IMR-90 (cell line): ENCODE results near the gene GCH1. TPM values are rescaled to one million over a fixed set of nuclear protein-coding genes. Genes with fewer than 3 reads are reported as not detected.

ENCODE experiments used
- ATAC-seq: fragments of 200-7000 bp; cut with Tn5 transposase; 2 replicates; pipeline ENCODE4 v1.9.1; 2020; ENCODE audit warnings: low read depth, mild to moderate bottlenecking, moderate library complexity
- BruUV-seq: library from RNA; stranded (reverse); fragments of 400-500 nt; replicated peaks from 2 replicates; lab custom pipeline; 2021; lab: Mats Ljungman, UMichigan
- CTCF ChIA-PET: fragments of 300-600 bp; formaldehyde crosslinking; extraction: SDS; loops from one replicate; lab custom pipeline; 2021; ENCODE audit warnings: antibody characterized with exemption; lab: Yijun Ruan, JAX
- POLR2A ChIA-PET: fragments of 300-600 bp; sonication (Branson Sonifier 250); formaldehyde crosslinking; loops from one replicate; lab custom pipeline; 2022; ENCODE audit warnings: antibody characterized with exemption; ENCODE audit not compliant: unreplicated experiment; lab: Charles Lee
- DNase-seq: peaks from one replicate; pipeline ENCODE4 v3.0.0; 2013
- H2AFZ ChIP-seq: replicated peaks from 2 replicates; pipeline ENCODE3; 2013; ENCODE audit warnings: low read length, mild to moderate bottlenecking; ENCODE audit not compliant: poor library complexity
- H2AK5ac ChIP-seq: 2 replicates; pipeline ENCODE4 v1.6.1; 2013; ENCODE audit warnings: low read depth, low read length, inconsistent platforms
- H2AK9ac ChIP-seq: replicated peaks from 2 replicates; pipeline ENCODE3; 2013; ENCODE audit warnings: mild to moderate bottlenecking, low read depth, low read length, moderate library complexity; ENCODE audit not compliant: poor library complexity
- H2BK120ac ChIP-seq: 2 replicates; pipeline ENCODE4 v1.6.1; 2013; ENCODE audit warnings: low read depth, low read length, inconsistent platforms
- H2BK15ac ChIP-seq: 3 replicates; pipeline ENCODE4 v1.6.1; 2013; ENCODE audit warnings: low read depth, low read length, inconsistent platforms
- H2BK20ac ChIP-seq: 2 replicates; pipeline ENCODE4 v1.6.1; 2013; ENCODE audit warnings: low read depth, mild to moderate bottlenecking, inconsistent platforms, low read length, moderate library complexity
- H2BK5ac ChIP-seq: 2 replicates; pipeline ENCODE4 v1.6.1; 2013; ENCODE audit warnings: mild to moderate bottlenecking, low read depth, low read length, inconsistent platforms; ENCODE audit not compliant: poor library complexity, severe bottlenecking
- H3K14ac ChIP-seq: replicated peaks from 2 replicates; pipeline ENCODE4 v1.6.1; 2013; ENCODE audit warnings: low read depth, low read length, inconsistent platforms
- H3K18ac ChIP-seq: 2 replicates; pipeline ENCODE4 v1.6.1; 2013; ENCODE audit warnings: low read depth, low read length, control low read depth
- H3K23ac ChIP-seq: 2 replicates; pipeline ENCODE4 v1.6.1; 2013; ENCODE audit warnings: low read depth, low read length, inconsistent platforms
- H3K27ac ChIP-seq: 2 replicates; pipeline ENCODE4 v1.5.1; 2013; ENCODE audit warnings: mild to moderate bottlenecking, control low read depth, low read length; ENCODE audit not compliant: insufficient read depth
- H3K27me3 ChIP-seq: 2 replicates; pipeline ENCODE4 v1.6.1; 2013; ENCODE audit warnings: low read length; ENCODE audit not compliant: control insufficient read depth, insufficient read depth
- H3K36me3 ChIP-seq: 2 replicates; pipeline ENCODE4 v1.6.1; 2013; ENCODE audit warnings: low read length, mixed read lengths; ENCODE audit not compliant: control insufficient read depth, insufficient read depth
- H3K4ac ChIP-seq: 2 replicates; pipeline ENCODE4 v1.6.1; 2013; ENCODE audit warnings: low read depth, low read length, inconsistent platforms
- H3K4me1 ChIP-seq: 2 replicates; pipeline ENCODE4 v1.6.1; 2013; ENCODE audit warnings: low read length, mixed read lengths; ENCODE audit not compliant: control insufficient read depth, insufficient read depth
- H3K4me2 ChIP-seq: 2 replicates; pipeline ENCODE4 v1.6.1; 2013; ENCODE audit warnings: low read depth, mild to moderate bottlenecking, control low read depth, low read length, moderate library complexity
- H3K4me3 ChIP-seq: 2 replicates; pipeline ENCODE4 v1.5.1; 2013; ENCODE audit warnings: low read depth, mild to moderate bottlenecking, control low read depth, low read length, moderate library complexity; ENCODE audit not compliant: insufficient read depth
- H3K56ac ChIP-seq: 2 replicates; pipeline ENCODE4 v1.6.1; 2013; ENCODE audit warnings: low read length, inconsistent platforms; ENCODE audit not compliant: insufficient read depth; ENCODE audit errors: extremely low read depth
- H3K79me1 ChIP-seq, 2 experiments: 2 replicates each; pipeline ENCODE4 v1.6.1; 2013; ENCODE audit warnings: low read length in 2 of 2, inconsistent platforms in 1 of 2, low read depth in 1 of 2
- H3K9ac ChIP-seq: 2 replicates; pipeline ENCODE4 v1.6.1; 2013; ENCODE audit warnings: low read depth, low read length, control low read depth
- H3K9me1 ChIP-seq: 2 replicates; pipeline ENCODE4 v1.6.1; 2013; ENCODE audit warnings: low read length, inconsistent platforms; ENCODE audit not compliant: insufficient read depth
- H3K9me3 ChIP-seq: 2 replicates; pipeline ENCODE4 v1.6.1; 2013; ENCODE audit warnings: low read length; ENCODE audit not compliant: control insufficient read depth, insufficient read depth
- H4K20me1 ChIP-seq: 2 replicates; pipeline ENCODE4 v1.6.1; 2013; ENCODE audit warnings: low read length, inconsistent platforms; ENCODE audit not compliant: insufficient read depth
- H4K5ac ChIP-seq: 2 replicates; pipeline ENCODE4 v1.6.1; 2013; ENCODE audit warnings: mild to moderate bottlenecking, low read depth, low read length, control low read depth
- H4K8ac ChIP-seq, 2 experiments: 2 replicates each; pipeline ENCODE4 v1.6.1; 2013; ENCODE audit warnings: low read depth in 2 of 2, low read length in 2 of 2, control low read depth in 1 of 2, inconsistent platforms in 1 of 2
- H4K91ac ChIP-seq: 2 replicates; pipeline ENCODE4 v1.6.1; 2013; ENCODE audit warnings: low read depth, low read length, inconsistent platforms; ENCODE audit not compliant: insufficient read depth
- BHLHE40 ChIP-seq: fragments of 150-350 bp; IDR thresholded peaks from 2 replicates; pipeline ENCODE4 v1.6.1; 2016; ENCODE audit warnings: mild to moderate bottlenecking, low read depth, low read length
- CEBPB ChIP-seq: IDR thresholded peaks from 2 replicates; pipeline ENCODE4 v1.6.1; 2012; ENCODE audit warnings: low read depth, low read length, improper control_type of control experiment
- RAD21 ChIP-seq: IDR thresholded peaks from 2 replicates; pipeline ENCODE4 v1.6.1; 2012; ENCODE audit warnings: low read length, improper control_type of control experiment
- WGBS, 2 experiments: methylation state at CpG; one replicate each; pipeline versions ENCODE4 v1.1.5 to v1.1.7; 2013; ENCODE audit warnings: missing lambda C conversion rate in 2 of 2; ENCODE audit not compliant: insufficient read length in 1 of 2; ENCODE audit errors: extremely low coverage in 2 of 2; 5-methylcytosine and 5-hydroxymethylcytosine counted together
- dilution Hi-C: fragments of 300-500 bp; cut with HindIII; formaldehyde crosslinking; loops from one replicate; pipeline ENCODE4 v1.14.3; 2018; ENCODE audit warnings: low sequenced_read_pairs; ENCODE audit not compliant: unreplicated experiment
- in situ Hi-C: fragments of 300-500 bp; cut with MboI; formaldehyde crosslinking; loops from 3 replicates; pipeline ENCODE4 v1.14.3; 2019; ENCODE audit warnings: low sequenced_read_pairs, inconsistent platforms, mixed read lengths
- intact Hi-C: fragments of 100-400 bp; cut with micrococcal nuclease; formaldehyde crosslinking; loops from 2 replicates; pipeline ENCODE4 v1.10.0; 2022
- polyA plus RNA-seq, 3 experiments: library from polyadenylated mRNA; depleted of rRNA; stranded (reverse); fragments of >200 nt; gene quantifications; 2 replicates each; pipeline ENCODE4 v1.2.3, GENCODE V29; 2012; ENCODE audit warnings: low replicate concordance in 1 of 3
- total RNA-seq: library from RNA; depleted of rRNA; stranded (reverse); fragments of >200 nt; gene quantifications from 2 replicates; pipeline ENCODE4 v1.2.3, GENCODE V29; 2012
- TF ChIP-seq, protein P1 (sequence below): conservative IDR thresholded peaks from 2 replicates; pipeline ENCODE4 v1.5.1; 2012; ENCODE audit warnings: mild to moderate bottlenecking, low read depth, low read length, improper control_type of control experiment
- TF ChIP-seq, protein P2 (sequence below): fragments of 150-350 bp; IDR thresholded peaks from 2 replicates; pipeline ENCODE4 v1.6.1; 2016; ENCODE audit warnings: low read depth, mild to moderate bottlenecking, low read length, moderate library complexity, borderline replicate concordance

The GCH1 gene
- total and polyA plus RNA-seq, 2 of the 4 experiments (the other 2 are of a cell fraction), result 0.54 to 0.74 TPM

DNA sequence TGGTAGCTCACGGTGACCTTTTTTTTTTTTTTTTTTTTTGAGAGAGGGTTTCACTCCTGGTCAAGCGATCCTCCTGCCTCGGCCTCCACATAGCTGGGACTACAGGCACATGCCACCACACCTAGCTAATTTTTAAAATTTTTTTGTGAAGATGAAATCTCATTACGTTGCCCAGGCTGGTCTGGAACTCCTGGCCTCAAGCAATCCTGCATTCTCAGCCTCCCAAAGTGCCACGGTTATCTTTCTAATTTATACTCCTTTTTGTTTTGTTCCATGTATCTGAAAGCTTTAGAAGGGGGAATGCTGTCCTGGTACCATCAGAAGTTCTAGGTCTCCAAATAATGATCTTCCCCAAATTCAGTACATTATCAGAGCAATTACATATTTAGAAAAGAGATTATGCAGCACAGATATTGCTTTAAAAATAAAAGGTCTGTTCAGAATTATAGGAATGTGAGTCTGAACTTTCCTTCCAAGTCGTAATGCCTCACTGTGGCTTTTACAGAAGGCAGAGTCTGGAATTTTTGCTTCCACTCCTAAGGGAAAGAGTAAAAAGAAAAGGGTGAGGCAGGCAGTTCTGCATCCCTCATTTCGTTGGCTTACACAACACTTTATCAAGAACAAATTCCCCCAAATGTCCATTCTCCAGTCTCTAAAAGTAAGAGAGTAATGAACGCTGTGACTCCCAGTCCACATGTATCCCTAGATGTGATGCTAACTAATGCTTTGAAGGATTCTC, 73.0 kb downstream of the GCH1 start:
- dilution Hi-C loops, result no loop called here
- Histone ChIP-seq H3K79me1 (no peaks in the 10 kb centered on the region), H3K23ac (no peak overlapping the region), H2BK120ac (no peak overlapping the region), H3K27ac (no peak overlapping the region), H2BK20ac (no peak overlapping the region), H3K4me2 (no peak overlapping the region), H3K27me3 (peaks cover 14% of the 10 kb centered on the region), H2AK9ac (no peak overlapping the region), H2BK15ac (no peak overlapping the region), H3K4ac (no peak overlapping the region), H4K5ac (no peak overlapping the region), H4K20me1 (no peaks in the 10 kb centered on the region), H2BK5ac (no peak overlapping the region), H3K9me3 (peaks cover 6% of the 10 kb centered on the region), H3K4me3 (no peak overlapping the region), H3K36me3 (no peaks in the 10 kb centered on the region), H3K56ac (no peak overlapping the region), H3K4me1 (no peaks in the 10 kb centered on the region), H4K8ac (no peak overlapping the region), H3K18ac (no peak overlapping the region), H3K14ac (no peak overlapping the region), H3K9ac (no peak overlapping the region), H3K9me1 (no peaks in the 10 kb centered on the region), H2AK5ac (no peak overlapping the region), H4K91ac (no peak overlapping the region), H2AFZ (no peak overlapping the region)
- WGBS, 2 experiments, result no CpG with 5 or more reads among the region's 8 CpGs
- TF ChIP-seq BHLHE40 (no peak), CEBPB (no peak), RAD21 (no peak)
- TF ChIP-seq, protein P1, sequence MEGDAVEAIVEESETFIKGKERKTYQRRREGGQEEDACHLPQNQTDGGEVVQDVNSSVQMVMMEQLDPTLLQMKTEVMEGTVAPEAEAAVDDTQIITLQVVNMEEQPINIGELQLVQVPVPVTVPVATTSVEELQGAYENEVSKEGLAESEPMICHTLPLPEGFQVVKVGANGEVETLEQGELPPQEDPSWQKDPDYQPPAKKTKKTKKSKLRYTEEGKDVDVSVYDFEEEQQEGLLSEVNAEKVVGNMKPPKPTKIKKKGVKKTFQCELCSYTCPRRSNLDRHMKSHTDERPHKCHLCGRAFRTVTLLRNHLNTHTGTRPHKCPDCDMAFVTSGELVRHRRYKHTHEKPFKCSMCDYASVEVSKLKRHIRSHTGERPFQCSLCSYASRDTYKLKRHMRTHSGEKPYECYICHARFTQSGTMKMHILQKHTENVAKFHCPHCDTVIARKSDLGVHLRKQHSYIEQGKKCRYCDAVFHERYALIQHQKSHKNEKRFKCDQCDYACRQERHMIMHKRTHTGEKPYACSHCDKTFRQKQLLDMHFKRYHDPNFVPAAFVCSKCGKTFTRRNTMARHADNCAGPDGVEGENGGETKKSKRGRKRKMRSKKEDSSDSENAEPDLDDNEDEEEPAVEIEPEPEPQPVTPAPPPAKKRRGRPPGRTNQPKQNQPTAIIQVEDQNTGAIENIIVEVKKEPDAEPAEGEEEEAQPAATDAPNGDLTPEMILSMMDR, result no peak
- TF ChIP-seq, protein P2, sequence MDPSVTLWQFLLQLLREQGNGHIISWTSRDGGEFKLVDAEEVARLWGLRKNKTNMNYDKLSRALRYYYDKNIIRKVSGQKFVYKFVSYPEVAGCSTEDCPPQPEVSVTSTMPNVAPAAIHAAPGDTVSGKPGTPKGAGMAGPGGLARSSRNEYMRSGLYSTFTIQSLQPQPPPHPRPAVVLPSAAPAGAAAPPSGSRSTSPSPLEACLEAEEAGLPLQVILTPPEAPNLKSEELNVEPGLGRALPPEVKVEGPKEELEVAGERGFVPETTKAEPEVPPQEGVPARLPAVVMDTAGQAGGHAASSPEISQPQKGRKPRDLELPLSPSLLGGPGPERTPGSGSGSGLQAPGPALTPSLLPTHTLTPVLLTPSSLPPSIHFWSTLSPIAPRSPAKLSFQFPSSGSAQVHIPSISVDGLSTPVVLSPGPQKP, result no peak
- no peak for DNase-seq
- in situ Hi-C loops, result no loop called here
- BruUV-seq, result no TSS peak
- ChIA-PET CTCF (no interaction called here), POLR2A (no interaction called here)
- no peak for ATAC-seq
- intact Hi-C loops, result no loop called here
